HS-27A (cell line): ENCODE results near the gene ATAD3C.
"Not testable (repeated sequence)": the region's sequence is repeated elsewhere in the genome, so short reads cannot be mapped to it uniquely, and the experiment has no call there.

ENCODE experiments used
- DNase-seq: peaks from one replicate; pipeline ENCODE4 v3.0.0-alpha.2; 2012; ENCODE audit warnings: low read depth, missing footprints

The ATAD3C gene

DNA sequence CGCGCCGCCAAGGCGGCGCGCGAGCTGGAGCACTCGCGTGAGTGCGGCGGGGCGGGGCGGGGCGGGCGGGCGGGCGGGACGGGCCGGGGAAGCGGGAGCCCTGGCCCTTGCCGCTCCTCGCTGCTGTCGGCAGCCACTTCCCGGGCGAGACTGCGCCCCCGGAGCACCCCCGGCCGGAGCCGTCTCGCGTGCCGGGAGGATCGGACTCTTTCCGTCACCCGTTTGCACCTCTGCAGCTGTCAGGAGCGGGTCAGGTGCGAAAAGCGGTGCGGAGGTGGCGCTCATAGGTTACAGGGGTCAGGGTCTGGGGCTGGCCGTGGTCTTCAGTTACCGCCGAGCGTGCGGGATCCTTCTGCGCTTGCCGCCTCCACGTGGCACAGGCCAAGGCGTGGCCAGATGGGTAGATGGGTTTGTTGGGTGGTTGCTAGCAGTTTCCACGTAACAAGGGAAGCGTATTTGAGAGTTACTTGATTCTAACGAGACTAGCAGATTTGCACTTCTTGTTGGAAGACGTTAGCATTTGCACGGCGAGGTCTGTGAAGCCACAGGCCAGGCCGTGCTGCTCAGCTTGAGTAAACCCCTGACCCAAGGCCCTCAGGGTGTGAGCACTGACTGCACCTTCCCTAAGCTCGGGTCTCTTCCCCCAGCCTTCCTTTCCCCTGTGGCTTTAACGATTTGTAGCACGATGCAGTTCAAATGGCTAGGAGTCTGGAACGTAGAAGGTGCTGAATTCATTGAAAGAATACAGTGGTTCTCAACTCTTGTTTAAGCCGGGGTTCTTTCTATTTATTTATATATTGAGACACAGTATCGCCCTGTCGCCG lies 22.8 kb downstream of the ATAD3C start:
- DNase-seq: not testable (repeated sequence)

GRCh38 chr1:1476011-1476410 lies 26.5 kb downstream of the ATAD3C start:
- DNase-seq: not testable (repeated sequence)

DNA sequence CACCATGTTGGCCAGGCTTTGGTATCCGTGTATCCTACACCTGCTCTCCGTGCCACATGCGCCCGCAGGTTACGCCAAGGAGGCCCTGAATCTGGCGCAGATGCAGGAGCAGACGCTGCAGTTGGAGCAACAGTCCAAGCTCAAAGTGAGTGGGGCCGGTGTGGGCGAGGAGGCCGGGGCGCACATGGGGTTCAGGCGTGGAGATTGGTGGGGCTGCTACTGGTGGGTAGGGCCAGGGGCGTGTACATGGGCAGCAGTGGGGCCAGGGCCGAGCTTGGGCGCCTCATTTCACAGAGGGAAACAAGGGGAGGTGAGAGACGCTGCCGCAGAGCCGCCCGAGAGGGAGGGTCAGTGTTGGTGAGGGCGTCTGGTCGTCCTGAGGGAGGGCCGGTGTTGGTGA lies 27.7 kb downstream of the ATAD3C start:
- no peak for DNase-seq

DNA sequence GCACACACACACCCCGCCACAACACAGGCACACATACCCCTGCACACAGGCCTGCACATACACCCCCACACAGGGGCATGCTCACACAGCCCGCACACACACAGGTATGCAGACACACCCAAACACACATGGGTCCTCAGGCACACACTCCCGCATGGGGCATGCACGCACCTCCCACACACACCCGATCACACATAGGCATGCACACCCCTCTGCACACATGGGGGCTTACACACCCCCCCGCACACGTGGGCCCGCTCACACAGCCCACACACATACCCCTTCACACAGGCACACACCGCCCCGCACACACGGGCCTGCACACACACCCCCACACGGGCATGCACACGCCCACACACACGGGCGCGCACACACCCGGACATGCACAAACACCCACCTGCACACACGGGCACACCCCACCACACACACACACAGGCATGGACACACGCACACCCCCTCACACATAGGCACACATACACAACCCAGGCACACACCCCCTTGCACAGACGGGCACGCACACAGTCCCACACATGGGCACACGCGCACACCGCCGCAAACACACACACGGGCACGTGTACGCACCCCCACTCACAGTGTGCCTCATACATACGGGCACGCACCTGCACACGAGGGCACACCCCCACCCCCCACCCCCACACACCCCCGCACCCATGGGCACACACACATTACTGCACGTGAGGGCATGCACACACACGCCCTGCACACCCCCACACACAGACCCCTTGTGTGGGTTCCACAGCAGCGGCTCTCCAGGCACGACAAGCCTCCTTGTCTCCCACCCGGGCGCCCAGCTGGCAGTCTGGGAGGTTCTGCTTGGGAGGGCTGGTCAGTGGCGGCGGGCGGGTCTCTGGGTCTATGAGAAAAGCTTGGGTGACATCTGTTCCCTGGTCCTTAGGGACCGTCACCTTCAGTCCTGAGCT lies 30.3 kb downstream of the ATAD3C start:
- no peak for DNase-seq

- not testable (repeated sequence) for DNase-seq
These were observed 31.0 kb downstream of the ATAD3C start for GRCh38 chr1:1480488-1480867.

DNA sequence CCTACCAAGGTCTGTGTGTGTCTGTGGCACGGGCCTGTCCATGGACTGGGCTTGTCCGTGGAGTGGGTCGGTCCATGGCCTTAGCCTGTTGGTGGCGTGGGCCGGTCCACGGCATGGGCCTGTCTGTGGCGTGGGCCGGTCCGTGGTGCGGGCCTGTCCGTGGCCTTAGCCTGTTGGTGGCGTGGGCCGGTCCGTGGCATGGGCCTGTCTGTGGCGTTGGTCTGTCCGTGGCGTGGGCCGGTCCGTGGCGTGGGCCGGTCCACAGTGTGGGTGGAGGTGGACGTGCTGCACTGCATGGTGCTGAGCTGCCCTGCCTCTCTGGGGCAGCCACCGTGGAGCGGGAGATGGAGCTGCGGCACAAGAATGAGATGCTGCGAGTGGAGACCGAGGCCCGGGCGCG lies 32.3 kb downstream of the ATAD3C start:
- not testable (repeated sequence) for DNase-seq

GRCh38 chr1:1482856-1483255 lies 33.4 kb downstream of the ATAD3C start:
- no peak for DNase-seq

GRCh38 chr1:1483714-1484113 lies 34.2 kb downstream of the ATAD3C start:
- DNase-seq: no peak

GRCh38 chr1:1484976-1485750 lies 35.7 kb downstream of the ATAD3C start:
- DNase-seq: not testable (repeated sequence)

DNA sequence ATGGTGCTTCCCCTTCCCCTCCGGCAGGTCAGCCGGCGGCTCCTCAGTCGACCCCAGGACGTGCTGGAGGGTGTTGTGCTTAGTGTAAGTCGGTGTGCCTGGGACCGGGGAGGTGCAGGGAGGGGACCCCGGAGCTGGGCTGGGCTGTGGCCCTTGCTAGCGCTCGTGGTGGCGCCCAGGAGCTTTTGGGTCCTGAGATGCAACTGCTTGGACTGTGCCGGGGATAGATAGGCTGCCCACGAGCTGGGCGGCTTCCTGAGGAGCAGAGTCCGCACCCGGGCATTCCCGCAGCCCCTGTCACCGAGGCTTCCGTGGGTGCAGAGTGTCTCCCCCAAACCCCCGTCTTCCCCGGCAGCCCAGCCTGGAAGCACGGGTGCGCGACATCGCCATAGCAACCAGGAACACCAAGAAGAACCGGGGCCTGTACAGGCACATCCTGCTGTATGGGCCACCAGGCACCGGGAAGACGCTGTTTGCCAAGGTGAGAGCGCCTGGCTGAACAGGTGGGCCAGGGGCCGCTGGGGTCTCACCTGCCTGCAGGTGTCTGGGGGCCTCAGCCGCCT lies 36.3 kb downstream of the ATAD3C start:
- not testable (repeated sequence) for DNase-seq

- no peak for DNase-seq
These were observed 38.2 kb downstream of the ATAD3C start for GRCh38 chr1:1487701-1488100.

- no peak for DNase-seq
These were observed 39.7 kb downstream of the ATAD3C start for GRCh38 chr1:1489231-1489630.

GRCh38 chr1:1489861-1490260 lies 40.4 kb downstream of the ATAD3C start:
- no peak for DNase-seq

- DNase-seq: no peak
These were observed 41.2 kb downstream of the ATAD3C start for GRCh38 chr1:1490633-1491230.

- DNase-seq: no peak
These were observed 42.1 kb downstream of the ATAD3C start for GRCh38 chr1:1491601-1492000.

GRCh38 chr1:1494311-1494710 lies 44.8 kb downstream of the ATAD3C start:
- not testable (repeated sequence) for DNase-seq

GRCh38 chr1:1495461-1495975 lies 46.0 kb downstream of the ATAD3C start:
- not testable (repeated sequence) for DNase-seq

DNA sequence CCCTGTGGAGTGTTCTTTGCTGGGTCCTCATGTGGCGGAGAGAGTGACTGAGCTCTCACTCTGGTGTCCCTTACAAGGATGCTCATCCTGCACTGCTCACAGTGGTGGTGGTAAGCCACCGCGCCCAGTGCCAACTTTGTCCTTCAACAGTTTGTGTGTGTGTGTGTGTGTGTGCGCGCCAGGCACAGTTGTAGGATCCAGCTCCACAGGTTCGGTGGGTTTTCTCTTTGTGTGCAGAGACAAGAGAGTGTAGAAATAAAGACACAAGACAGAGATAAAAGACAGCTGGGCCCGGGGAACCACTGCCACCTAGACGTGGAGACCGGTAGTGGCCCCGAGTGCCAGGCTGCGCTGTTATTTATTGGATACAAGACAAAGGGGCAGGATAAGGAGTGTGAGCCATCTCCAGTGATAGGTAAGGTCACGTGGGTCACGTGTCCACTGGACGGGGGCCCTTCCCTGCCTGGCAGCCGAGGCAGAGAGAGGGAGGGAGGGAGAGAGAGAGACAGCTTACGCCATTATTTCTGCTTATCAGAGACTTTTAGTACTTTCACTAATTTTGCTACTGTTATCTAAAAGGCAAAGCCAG lies 55.4 kb downstream of the ATAD3C start:
- not testable (repeated sequence) for DNase-seq

GRCh38 chr1:1505366-1505798 lies 55.9 kb downstream of the ATAD3C start:
- not testable (repeated sequence) for DNase-seq

GRCh38 chr1:1505801-1506200 lies 56.3 kb downstream of the ATAD3C start:
- DNase-seq: not testable (repeated sequence)

GRCh38 chr1:1507305-1507704 lies 57.8 kb downstream of the ATAD3C start:
- no peak for DNase-seq
